CD14-positive monocyte (primary cell): ENCODE results near the gene CYP27B1. TPM values are rescaled to one million over a fixed set of nuclear protein-coding genes. Genes with fewer than 3 reads are reported as not detected.
A peak's percentile ranks its signal among the peaks of the same experiment; 100 is the strongest.

Experiments used
- DNase-seq, 3 donors: peaks; one replicate each; pipeline ENCODE4 v3.0.0-alpha.2; 2011 to 2022
- H2AFZ ChIP-seq: 2 replicates; pipeline ENCODE4 v1.6.0; 2012; ENCODE audit warnings: mild to moderate bottlenecking, low read depth, low read length, inconsistent platforms; ENCODE audit not compliant: insufficient read depth, poor library complexity, severe bottlenecking
- H3K27ac ChIP-seq, 2 donors: 1 replicate in 1 of 2; 2 replicates in 1 of 2; pipeline ENCODE4 v1.5.1; 2012 to 2013; ENCODE audit warnings: low read length in 2 of 2, control low read depth in 1 of 2, inconsistent platforms in 1 of 2, low read depth in 1 of 2, mild to moderate bottlenecking in 1 of 2
- H3K27me3 ChIP-seq, 2 donors: one replicate each; pipeline versions ENCODE4 v1.6.0 to v1.6.1; 2011 to 2013; ENCODE audit warnings: low read length in 2 of 2; ENCODE audit not compliant: control insufficient read depth in 2 of 2, insufficient read depth in 2 of 2
- H3K36me3 ChIP-seq, 2 donors: replicated peaks in 1 of 2; 1 replicate in 1 of 2; 2 replicates in 1 of 2; pipeline versions ENCODE4 v1.5.1 to v1.6.1; 2012 to 2013; ENCODE audit warnings: low read length in 2 of 2, control low read depth in 1 of 2, inconsistent platforms in 1 of 2, mild to moderate bottlenecking in 1 of 2; ENCODE audit not compliant: insufficient read depth in 2 of 2, control insufficient read depth in 1 of 2
- H3K4me1 ChIP-seq, 2 donors: 1 replicate in 1 of 2; 2 replicates in 1 of 2; pipeline versions ENCODE4 v1.5.1 to v1.6.1; 2012 to 2013; ENCODE audit warnings: low read length in 2 of 2, control low read depth in 1 of 2, inconsistent platforms in 1 of 2, mild to moderate bottlenecking in 1 of 2, moderate library complexity in 1 of 2; ENCODE audit not compliant: insufficient read depth in 2 of 2, control insufficient read depth in 1 of 2
- H3K4me2 ChIP-seq: replicated peaks from 2 replicates; pipeline ENCODE3; 2012; ENCODE audit warnings: low read length, moderate library complexity, mild to moderate bottlenecking; ENCODE audit not compliant: poor library complexity, severe bottlenecking; ENCODE audit errors: extremely low read depth
- H3K4me3 ChIP-seq, 3 experiments: fragments of 200-600 bp in 1 of 3; sonication (generic) in 1 of 3; replicated peaks in 1 of 3; 1 replicate in 2 of 3; 2 replicates in 1 of 3; pipeline ENCODE4 v1.5.1; 2011 to 2013; ENCODE audit warnings: low read length in 3 of 3, mild to moderate bottlenecking in 3 of 3, control low read depth in 2 of 3, low read depth in 2 of 3, inconsistent platforms in 1 of 3, moderate library complexity in 1 of 3
- H3K79me2 ChIP-seq: 2 replicates; pipeline ENCODE4 v1.6.0; 2012; ENCODE audit warnings: mild to moderate bottlenecking, control low read depth, inconsistent platforms, low read length, moderate library complexity; ENCODE audit not compliant: insufficient read depth
- H3K9ac ChIP-seq: 2 replicates; pipeline ENCODE4 v1.6.0; 2017; ENCODE audit warnings: low read length, mild to moderate bottlenecking; ENCODE audit not compliant: insufficient read depth, poor library complexity, severe bottlenecking
- H3K9me3 ChIP-seq, 2 donors: replicated peaks in 1 of 2; 1 replicate in 1 of 2; 2 replicates in 1 of 2; pipeline versions ENCODE4 v1.5.1 to v1.6.1; 2012 to 2013; ENCODE audit warnings: low read length in 2 of 2, control low read depth in 1 of 2; ENCODE audit not compliant: control insufficient read depth in 1 of 2, insufficient read depth in 1 of 2
- H4K20me1 ChIP-seq: 2 replicates; pipeline ENCODE4 v1.6.0; 2012; ENCODE audit warnings: mild to moderate bottlenecking, low read length, control low read depth, moderate library complexity; ENCODE audit not compliant: insufficient read depth
- H3K27ac Mint-ChIP-seq, 7 donors: one replicate each; pipeline ENCODE4 v1.8.0; 2020; ENCODE audit warnings: mild to moderate bottlenecking in 7 of 7, mixed read lengths in 7 of 7, moderate library complexity in 6 of 7, inconsistent platforms in 2 of 7
- H3K27me3 Mint-ChIP-seq, 3 donors: one replicate each; pipeline ENCODE4 v1.8.0; 2021 to 2022; ENCODE audit warnings: low read depth in 3 of 3, mild to moderate bottlenecking in 3 of 3, mixed read lengths in 3 of 3, moderate library complexity in 3 of 3, inconsistent platforms in 1 of 3
- H3K36me3 Mint-ChIP-seq, 2 donors: one replicate each; pipeline ENCODE4 v1.8.0; 2020; ENCODE audit warnings: mixed read lengths in 2 of 2, inconsistent platforms in 1 of 2, mild to moderate bottlenecking in 1 of 2
- H3K4me1 Mint-ChIP-seq: one replicate; pipeline ENCODE4 v1.8.0; 2020; ENCODE audit warnings: mild to moderate bottlenecking, mixed read lengths
- H3K4me3 Mint-ChIP-seq, 2 donors: one replicate each; pipeline ENCODE4 v1.8.0; 2020; ENCODE audit warnings: mild to moderate bottlenecking in 2 of 2, mixed read lengths in 2 of 2, moderate library complexity in 1 of 2
- H3K9me3 Mint-ChIP-seq, 7 donors: one replicate each; pipeline ENCODE4 v1.8.0; 2020 to 2022; ENCODE audit warnings: mixed read lengths in 7 of 7, mild to moderate bottlenecking in 6 of 7, moderate library complexity in 6 of 7, inconsistent platforms in 2 of 7
- CTCF ChIP-seq: fragments of 200-600 bp; IDR thresholded peaks from one replicate; pipeline ENCODE4 v1.8.0; 2022; ENCODE audit warnings: antibody characterized with exemption, mild to moderate bottlenecking
- WGBS: methylation state at CpG from one replicate; pipeline ENCODE4 v1.1.5; 2013; ENCODE audit warnings: missing lambda C conversion rate; ENCODE audit not compliant: insufficient coverage; 5-methylcytosine and 5-hydroxymethylcytosine counted together
- intact Hi-C, 2 donors: fragments of 100-400 bp; cut with micrococcal nuclease; formaldehyde crosslinking; loops; one replicate each; pipeline versions ENCODE4 v1.15.0 to v1.15.1; 2023
- polyA plus RNA-seq, 3 donors: library from polyadenylated mRNA; depleted of rRNA in 1 of 3; unstranded in 2 of 3; stranded (reverse) in 1 of 3; fragments of 300-500 nt in 2 of 3; fragments of >200 nt in 1 of 3; fragmentation: Illumina TruSeq in 2 of 3; gene quantifications; 1 replicate in 2 of 3; 2 replicates in 1 of 3; pipeline ENCODE4 v1.2.3, GENCODE V29; 2012 to 2021

The CYP27B1 gene
- polyA plus RNA-seq, 3 donors = 0.81 TPM; not detected in 2

- Histone ChIP-seq H3K79me2 (no peaks in the 10 kb centered on the region), H3K9ac (no peak overlapping the region), H3K4me3 (no peak overlapping the region), H2AFZ (no peak overlapping the region), H4K20me1 (no peaks in the 10 kb centered on the region), H3K4me1 (peaks cover 18 to 21% of the 10 kb centered on the region in 2 donors), H3K27me3 (peaks cover 10 to 21% of the 10 kb centered on the region in 2 donors), H3K27ac (no peak overlapping the region), H3K4me2 (no peak overlapping the region), H3K9me3 (no peaks in the 10 kb centered on the region), H3K36me3 (peaks cover 6 to 14% of the 10 kb centered on the region in 2 donors)
- Mint-ChIP-seq H3K36me3 (peaks cover 14 to 16% of the 10 kb centered on the region in 2 donors), H3K9me3 (peaks cover 0 to 7% (median 3%) of the 10 kb centered on the region in 7 donors), H3K27ac (no peak overlapping the region), H3K4me3 (no peak overlapping the region), H3K4me1 (peaks cover 18% of the 10 kb centered on the region), H3K27me3 (peaks cover 18 to 20% (median 18%) of the 10 kb centered on the region in 3 donors)
- 44% methylated on average over 2 of the region's 3 CpGs for WGBS
- DNase-seq = no peak
- intact Hi-C loops = loop anchor here in 1 of 2 donors (10.0 kb wide), 1 partner anchor 215 kb away; the partner anchor contains the start of gene DCTN2
- peak; percentile 44 for TF ChIP-seq CTCF
Measured at GRCh38 chr12:57759360-57759980, 7.4 kb downstream of the CYP27B1 start.

- no peak for TF ChIP-seq CTCF
- H3K27ac ChIP-seq = no peak overlapping the region
- no peak overlapping the region for H3K4me2 ChIP-seq
- no peak overlapping the region for H3K27ac Mint-ChIP-seq
- H3K9me3 Mint-ChIP-seq = peaks cover 0 to 7% (median 0%) of the 10 kb centered on the region in 7 donors
- H3K4me3 ChIP-seq = no peak overlapping the region
- H3K36me3 ChIP-seq = peaks cover 6 to 14% of the 10 kb centered on the region in 2 donors
- peaks cover 15 to 20% (median 16%) of the 10 kb centered on the region in 3 donors for H3K27me3 Mint-ChIP-seq
- no peak for DNase-seq
- H3K4me1 ChIP-seq = peaks cover 22 to 24% of the 10 kb centered on the region in 2 donors
- no peaks in the 10 kb centered on the region for H4K20me1 ChIP-seq
- H3K4me1 Mint-ChIP-seq = peaks cover 22% of the 10 kb centered on the region
- H3K79me2 ChIP-seq = no peaks in the 10 kb centered on the region
- no peak overlapping the region for H3K9ac ChIP-seq
- H3K4me3 Mint-ChIP-seq = no peak overlapping the region
- no peak overlapping the region for H2AFZ ChIP-seq
- intact Hi-C loops = loop anchor here in 1 of 2 donors (10.0 kb wide), 1 partner anchor 214 kb away; the partner anchor contains the start of gene DCTN2
- no peaks in the 10 kb centered on the region for H3K9me3 ChIP-seq
- H3K36me3 Mint-ChIP-seq = peaks cover 10 to 17% of the 10 kb centered on the region in 2 donors
- peaks cover 3 to 18% of the 10 kb centered on the region in 2 donors for H3K27me3 ChIP-seq
- WGBS = 97% methylated on average over 17 of the region's 25 CpGs
Measured at GRCh38 chr12:57758552-57759359, 8.1 kb downstream of the CYP27B1 start.
